ENCODE results near the gene APOA1.

DNA sequence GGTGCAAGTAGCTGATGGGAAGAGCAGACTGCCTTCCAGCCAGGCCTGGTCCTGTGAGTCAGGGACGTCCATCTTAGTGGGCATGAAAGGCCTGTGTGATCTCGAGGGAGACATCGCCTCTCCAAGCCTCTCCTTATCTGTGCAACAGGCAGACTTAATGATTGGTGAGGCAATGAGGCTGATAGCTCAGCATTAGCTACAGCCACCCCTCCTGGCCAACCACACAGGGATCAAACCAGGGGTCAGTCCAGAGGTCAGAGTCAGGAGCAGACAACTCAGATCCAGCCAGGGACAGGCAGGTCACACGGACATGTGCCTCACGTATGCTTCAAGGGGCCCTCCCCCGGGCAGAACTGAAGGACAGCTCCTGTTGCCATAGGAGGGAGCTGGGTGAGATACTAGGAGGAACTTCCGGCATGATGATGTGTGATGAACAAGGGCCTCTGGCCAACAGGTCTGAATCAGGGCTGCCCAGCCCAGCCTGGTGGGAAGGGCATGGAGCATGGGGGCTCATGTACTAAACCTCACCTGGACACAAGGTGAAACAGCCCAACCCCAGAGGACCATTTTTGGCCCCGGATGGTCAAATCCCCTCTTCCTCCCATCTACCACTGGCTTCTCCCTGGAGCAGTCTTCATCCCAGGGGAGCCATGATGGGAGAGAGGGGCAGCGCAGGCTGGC is 10.5 kb downstream of the APOA1 start:
- TF ChIP-seq POLR2A (IDR thresholded peaks at IDR 0.05) = no peak
- TF ChIP-seq CTCF (IDR thresholded peaks at IDR 0.05) = no peak
